Heart left ventricle (tissue), 13 donors: ENCODE data around the gene NANP.
"Not testable (repeated sequence)": the region's sequence is repeated elsewhere in the genome, so short reads cannot be mapped to it uniquely, and the experiment has no call there.

Source experiments
- POLR2A ChIP-seq, 2 donors: fragments of 450-650 bp; IDR thresholded peaks; one replicate each; pipeline ENCODE4 v1.6.1; 2017; ENCODE audit warnings: antibody characterized with exemption in 2 of 2, mild to moderate bottlenecking in 2 of 2, moderate library complexity in 2 of 2
- TF ChIP-seq, protein P1 (sequence below), 12 donors: fragments of 200-600 bp; sonication (generic) in 4 of 12; IDR thresholded peaks; one replicate each; pipeline versions ENCODE4 v1.5.0 to v1.8.0; 2018 to 2022; ENCODE audit warnings: antibody characterized with exemption in 12 of 12, mild to moderate bottlenecking in 5 of 12
- donor health status: ischemic (EF 13 %, LVEDD 7.1; RV severe dilation, severe dysfunction).
- donor health status: DM: no; HTN: yes; CAD: no.
- donor health status: DM: no; HTN: no; CAD: no.
- donor health status: ischemic (EF 25% LVEDD 6.9; RV normal size, moderate dysfunction).
- donor health status: ischemic (EF 25% LVEDD 5.7; RV mildly dilated, moderate dysfunction).
- donor health status: ischemic (EF 35%, LVEDD 5.7; RV mildly dilated, moderate dysfunction).
- donor health status: nonischemic (EF 11% LVEDD 7.7; RV severe dilation, severe dysfunction).
- donor health status: DM: yes; HTN: yes; CAD: no.
- donor health status: PGD.
- donor health status: ischemic (EF 29% LVEDD 5.4; RV normal size, mild dysfunction).
- donor health status: nonischemic (EF 23%, LVEDD 6.1; RV moderate dilation, normal function).

DNA sequence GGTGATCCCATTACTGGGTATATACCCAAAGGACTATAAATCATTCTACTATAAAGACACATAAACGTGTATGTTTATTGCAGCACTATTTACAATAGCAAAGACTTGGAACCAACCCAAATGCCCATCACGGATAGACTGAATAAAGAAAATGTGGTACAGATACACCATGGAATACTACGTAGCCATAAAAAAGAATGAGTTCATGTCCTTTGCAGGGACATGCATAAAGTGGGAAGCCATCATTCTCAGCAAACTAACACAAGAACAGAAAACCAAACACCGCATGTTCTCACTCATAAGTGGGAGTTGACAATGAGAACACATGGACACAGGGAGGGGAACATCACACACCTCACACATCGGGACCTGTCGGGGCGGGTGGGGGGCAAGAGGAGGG, 40.2 kb downstream of the NANP start:
- TF ChIP-seq, protein P1, sequence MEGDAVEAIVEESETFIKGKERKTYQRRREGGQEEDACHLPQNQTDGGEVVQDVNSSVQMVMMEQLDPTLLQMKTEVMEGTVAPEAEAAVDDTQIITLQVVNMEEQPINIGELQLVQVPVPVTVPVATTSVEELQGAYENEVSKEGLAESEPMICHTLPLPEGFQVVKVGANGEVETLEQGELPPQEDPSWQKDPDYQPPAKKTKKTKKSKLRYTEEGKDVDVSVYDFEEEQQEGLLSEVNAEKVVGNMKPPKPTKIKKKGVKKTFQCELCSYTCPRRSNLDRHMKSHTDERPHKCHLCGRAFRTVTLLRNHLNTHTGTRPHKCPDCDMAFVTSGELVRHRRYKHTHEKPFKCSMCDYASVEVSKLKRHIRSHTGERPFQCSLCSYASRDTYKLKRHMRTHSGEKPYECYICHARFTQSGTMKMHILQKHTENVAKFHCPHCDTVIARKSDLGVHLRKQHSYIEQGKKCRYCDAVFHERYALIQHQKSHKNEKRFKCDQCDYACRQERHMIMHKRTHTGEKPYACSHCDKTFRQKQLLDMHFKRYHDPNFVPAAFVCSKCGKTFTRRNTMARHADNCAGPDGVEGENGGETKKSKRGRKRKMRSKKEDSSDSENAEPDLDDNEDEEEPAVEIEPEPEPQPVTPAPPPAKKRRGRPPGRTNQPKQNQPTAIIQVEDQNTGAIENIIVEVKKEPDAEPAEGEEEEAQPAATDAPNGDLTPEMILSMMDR (IDR thresholded peaks at IDR 0.05), result not testable (repeated sequence)
- TF ChIP-seq POLR2A (IDR thresholded peaks at IDR 0.05), result not testable (repeated sequence)
